Embryonic facial prominence (tissue), 1 donor: ENCODE data around the gene PPP2R2B.

Experiments
- DNase-seq: peaks from one replicate; pipeline ENCODE4 v3.0.0-alpha.2; 2016; ENCODE audit errors: extremely low spot score

The PPP2R2B gene

DNA sequence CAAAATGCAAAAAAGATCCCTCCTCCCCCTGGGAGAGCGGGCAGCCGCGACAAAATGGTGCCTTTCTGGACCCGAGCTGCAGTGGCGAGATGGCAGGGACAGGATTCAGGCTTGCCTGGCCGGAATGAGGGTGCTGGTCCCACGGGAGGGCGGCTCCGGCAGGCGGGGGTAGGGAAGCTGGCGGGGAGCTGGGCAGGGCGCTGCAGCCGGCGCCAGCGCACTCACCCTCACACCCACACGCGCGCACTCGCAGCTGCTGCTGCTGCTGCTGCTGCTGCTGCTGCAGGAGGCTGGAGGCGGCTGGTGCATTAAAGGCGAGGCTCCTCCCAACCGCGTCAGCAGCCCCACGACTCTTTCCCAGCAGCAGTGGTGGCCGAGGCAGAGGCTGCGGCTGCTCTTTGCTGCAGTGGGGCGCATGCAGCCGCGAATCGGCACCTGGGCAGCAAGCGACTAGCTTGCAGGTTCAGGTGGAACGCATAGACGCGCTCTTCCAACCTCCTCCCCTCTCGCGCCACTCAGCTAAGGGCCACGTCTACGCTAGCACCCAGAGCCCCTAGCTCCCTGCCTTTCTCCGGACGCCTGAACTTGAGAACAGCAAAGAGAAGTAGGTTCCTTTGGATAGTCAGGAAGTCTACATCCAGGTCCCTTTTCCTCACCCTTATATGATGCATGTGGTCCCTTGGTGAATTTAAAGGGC is at the start of gene PPP2R2B:
Gene PPP2R2B, minus strand, starts transcription at position 282 of the 697 bp plus-strand sequence.
- DNase-seq, result no peak

DNA sequence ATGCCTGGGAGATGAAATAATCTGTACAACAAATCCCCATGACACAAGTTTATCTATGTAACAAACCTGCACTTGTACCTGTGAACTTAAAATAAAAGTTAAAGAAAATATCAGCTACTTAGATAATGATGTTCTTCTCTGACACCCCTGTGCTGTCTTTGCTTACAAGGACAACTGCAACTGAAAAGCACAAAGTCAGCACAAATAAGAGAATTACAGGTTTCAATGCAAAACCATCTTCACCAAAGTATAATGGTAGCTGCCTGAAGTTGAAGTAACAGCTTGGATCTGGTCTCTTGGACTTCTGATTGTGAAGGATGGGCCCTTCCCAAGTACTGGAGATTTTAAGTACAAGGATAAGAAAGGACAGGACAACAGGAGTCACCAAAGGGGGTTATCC is 45.6 kb upstream of the PPP2R2B start:
- DNase-seq, result no peak

DNA sequence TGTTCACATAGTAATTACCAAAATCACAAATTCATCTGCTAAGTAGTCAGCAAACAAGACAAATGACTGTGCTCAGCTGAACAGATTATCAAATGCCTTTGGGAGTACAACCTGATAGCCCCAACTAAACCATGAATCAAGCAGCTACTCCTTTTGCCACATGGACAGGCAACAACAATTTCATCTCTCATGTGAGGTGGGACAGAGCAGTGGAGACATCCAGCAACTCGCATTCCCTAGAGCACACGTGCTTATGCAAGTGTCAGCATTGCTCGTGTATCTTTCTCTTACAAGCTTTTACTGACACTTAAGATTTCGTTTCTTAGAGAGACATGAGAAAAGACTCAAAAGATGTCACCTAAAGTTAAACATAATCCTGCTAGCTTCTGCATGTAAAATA is 42.7 kb upstream of the PPP2R2B start:
- no peak for DNase-seq

DNA sequence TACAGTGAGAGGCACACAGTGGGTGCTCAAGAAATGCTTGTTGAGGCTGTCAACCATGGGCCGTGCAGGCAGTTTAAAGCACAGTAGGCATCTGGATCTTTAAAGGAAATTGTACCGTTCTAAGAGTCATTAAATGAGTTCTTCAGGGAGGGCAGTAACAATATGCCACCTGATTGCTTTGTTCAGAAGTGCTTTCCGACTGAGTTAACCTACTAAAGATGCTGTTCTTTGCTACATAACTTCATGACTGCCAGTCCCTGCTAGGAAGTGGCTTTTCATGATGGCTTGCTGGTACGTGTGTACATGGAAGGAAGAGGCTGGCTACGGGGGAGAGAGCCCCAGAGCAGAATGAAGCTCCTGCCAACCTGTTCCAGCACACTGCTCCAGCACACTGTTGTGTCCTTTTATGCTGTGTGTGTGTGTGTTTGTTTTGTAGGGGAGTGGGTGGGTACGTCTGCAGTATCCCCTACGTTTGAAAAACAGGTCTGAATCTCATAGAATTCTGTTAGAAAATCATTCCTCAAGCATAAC is 41.9 kb upstream of the PPP2R2B start:
- no peak for DNase-seq

DNA sequence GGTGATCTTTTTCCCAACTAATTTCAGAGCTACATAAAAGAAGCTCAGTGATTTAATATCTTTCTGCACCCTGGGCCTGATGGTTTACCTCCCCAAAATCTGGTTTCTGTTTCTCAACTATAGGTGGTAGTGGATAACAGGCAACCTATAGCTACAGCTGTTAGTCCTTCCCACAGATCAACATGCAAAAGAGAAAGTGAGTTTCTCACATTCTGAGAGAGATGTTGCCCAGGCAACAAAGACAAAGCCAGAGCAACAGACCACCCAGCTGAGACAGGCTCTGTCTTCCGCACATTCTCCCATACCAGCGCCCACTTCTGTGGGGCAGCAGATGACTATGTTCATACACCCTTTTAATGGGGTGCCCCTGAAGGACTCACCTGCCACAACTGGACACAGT is 40.7 kb upstream of the PPP2R2B start:
- no peak for DNase-seq

DNA sequence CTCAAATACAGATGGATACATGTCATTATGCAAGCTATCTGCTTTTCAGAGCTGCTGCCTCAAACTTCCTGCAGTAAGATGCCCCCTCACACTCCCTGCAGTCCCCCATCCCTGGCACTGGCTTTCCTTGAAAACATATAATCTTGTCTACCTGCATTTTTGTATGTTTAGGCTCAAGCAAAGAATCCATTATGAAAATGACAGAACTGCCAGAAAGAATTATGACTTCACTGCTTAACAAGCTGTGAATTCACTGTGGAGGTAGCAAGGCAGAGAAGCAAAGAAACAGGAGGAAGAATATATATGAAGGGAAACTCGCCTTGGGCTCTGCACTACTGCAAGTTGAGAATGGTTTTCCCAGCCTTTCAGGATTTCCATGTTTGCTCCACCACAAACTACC is 39.4 kb upstream of the PPP2R2B start:
- no peak for DNase-seq

DNA sequence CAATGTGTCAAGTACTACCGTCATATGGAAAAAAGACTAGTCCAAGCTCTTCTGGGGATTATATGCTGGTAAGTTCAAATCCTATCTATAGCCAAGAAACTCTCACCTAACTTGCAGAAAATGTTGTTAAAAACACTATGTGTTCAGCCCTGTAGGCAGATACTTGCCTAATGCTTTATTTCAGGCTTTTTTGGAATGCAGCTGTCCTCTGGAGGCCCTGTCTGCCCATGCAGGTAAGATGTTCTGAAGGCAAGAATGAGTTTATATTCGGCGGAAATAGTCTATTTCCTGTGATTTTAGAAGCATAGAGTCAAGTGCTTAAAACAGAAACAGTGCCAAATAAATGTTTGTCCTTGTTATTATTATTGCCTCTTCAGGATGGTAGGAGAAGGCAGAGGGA is 34.3 kb upstream of the PPP2R2B start:
- no peak for DNase-seq

DNA sequence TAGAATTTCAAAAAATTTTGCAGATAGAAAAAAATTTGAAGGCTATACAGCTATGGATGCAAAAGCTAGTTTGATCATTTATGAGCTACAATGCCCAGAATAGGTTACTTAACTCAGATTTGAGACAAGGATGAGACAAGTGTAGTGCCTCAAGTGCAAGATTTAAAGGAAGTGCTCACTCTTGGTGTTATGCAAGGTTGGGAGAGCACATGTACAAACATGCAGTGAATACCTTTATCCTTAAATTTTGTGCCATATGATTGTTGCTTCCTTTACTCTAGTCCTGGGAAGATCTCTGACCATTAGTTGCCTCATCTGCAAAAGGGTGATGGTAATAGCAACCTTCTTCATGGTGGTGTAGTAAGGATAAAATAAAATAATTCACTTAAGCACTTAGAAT is 31.7 kb upstream of the PPP2R2B start:
- DNase-seq, result no peak

DNA sequence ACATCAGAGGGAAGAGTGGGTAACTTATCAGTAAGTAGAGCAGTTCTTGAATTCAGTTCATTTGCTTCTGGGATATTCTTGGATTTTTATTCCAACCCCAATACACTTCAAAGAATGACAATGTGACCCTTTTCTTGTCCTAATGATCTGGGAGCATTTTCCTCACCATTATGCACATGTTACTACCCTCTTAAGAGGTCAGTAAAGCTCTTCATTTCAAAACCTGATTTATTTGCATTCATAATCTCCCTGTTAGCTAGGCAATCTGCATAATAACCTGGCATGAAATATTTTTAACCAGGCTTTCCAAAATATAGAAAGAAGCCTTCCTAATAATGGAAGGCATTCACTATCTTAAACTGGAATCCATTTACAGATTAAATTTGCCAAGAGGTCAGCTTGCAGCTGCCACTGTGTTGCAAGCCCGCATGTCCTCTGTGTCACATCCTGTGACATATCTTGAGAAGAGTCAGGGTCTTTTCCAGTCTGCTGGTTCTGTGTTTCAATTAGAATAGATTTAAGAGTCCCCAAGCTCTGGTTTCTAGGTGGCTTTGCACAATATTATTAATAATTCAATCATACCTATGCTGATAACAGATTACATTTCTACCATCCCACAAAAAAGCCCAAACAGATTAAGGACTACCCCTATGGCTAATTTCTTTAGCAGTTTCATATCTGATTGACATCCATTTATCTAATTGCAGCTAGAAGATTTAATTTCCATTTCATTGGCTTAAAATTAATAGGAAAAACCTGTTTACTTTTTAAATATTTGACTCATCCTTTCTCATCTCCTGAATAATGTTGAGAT is 30.9 kb upstream of the PPP2R2B start:
- DNase-seq, result no peak

DNA sequence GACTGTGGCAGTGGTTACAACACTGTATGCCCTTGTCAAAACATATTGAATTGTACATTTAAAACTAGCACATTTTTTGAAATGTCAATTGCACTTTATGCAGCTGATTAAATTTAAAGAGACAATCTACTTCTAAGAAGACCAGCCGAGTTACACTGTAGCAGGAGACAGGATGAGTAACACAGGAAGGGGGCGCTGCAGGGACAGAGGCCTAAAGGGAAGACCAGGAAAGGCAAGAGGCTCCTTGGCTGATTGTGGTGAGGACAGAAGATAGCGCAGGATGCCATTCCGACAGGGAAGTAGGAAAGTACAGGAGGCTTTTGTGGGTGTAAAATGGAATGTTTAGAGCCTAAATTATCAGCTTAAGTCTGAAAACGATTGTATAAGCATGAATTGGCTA is 28.2 kb upstream of the PPP2R2B start:
- DNase-seq, result no peak

DNA sequence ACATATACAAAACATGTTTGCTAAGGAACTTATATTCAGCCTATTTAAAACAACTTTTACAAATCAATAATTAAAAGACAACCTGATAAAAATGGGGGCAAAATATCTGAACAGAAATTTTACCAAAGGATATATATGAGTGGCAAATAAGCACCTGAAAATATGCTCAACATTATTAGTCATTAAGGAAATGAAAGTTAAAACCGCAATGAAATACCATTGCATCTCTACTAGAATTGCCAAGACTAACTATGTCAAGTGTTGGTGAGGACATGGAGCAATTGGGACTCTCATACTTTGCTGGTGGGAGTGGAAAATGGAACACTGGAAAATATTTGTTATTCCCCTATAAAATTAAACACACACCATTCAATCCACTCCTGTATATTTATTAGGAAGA is 26.3 kb upstream of the PPP2R2B start:
- no peak for DNase-seq

DNA sequence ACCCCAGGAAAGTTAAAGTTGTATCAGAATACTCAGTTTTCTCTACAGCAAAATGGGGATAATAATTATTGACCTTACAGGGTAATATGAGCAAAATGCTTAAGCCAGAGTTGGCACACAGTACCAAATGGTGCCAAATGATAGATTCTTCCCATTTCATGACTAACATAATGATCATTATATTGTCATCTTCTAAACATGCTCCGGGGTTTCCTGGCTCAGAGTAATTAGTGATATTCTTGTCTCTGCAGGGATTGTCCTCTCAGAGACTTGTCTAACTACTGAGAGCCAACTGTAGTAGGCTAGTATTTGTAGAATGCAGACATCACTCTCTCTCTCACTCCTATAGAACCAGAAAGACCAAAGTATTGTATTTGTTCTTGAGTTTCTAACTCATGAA is 25.2 kb upstream of the PPP2R2B start:
- no peak for DNase-seq

DNA sequence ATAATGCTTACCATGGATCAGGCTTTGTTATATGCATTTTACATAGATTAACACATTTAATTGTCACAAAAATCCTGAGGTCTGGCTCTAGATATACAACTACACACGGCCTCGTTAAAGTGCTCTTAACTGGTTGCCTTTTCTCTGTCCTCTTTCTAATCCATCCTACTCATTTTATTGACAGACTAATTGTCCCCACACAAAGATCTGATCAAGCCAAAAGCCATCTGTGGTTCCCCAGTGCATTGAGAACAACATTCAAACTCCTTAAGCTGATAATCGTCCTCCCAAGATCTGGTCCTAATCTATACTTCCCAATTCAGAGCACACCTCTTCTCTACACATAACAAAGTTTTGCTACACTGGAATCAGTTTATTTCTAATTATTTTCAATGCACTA is 23.9 kb upstream of the PPP2R2B start:
- no peak for DNase-seq

DNA sequence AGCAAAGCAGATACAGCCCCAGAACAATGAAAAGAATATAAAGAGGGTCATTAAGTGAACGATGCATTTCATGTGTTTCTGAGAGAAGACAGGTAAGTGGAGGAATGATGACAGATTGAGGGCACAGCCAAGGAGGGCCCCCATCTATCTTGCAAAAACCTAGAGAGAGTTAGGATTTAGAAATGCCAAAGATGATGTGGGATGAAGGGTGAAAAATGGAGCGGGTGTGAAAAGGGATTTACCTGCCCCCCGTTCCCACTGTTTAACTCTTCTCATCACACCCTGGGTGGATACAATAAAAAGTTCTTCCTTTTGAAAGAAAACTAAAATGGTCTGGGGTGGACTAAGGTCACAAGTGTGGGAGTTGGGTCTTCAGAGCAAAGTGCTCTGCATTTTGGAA is 18.5 kb upstream of the PPP2R2B start:
- DNase-seq, result no peak

DNA sequence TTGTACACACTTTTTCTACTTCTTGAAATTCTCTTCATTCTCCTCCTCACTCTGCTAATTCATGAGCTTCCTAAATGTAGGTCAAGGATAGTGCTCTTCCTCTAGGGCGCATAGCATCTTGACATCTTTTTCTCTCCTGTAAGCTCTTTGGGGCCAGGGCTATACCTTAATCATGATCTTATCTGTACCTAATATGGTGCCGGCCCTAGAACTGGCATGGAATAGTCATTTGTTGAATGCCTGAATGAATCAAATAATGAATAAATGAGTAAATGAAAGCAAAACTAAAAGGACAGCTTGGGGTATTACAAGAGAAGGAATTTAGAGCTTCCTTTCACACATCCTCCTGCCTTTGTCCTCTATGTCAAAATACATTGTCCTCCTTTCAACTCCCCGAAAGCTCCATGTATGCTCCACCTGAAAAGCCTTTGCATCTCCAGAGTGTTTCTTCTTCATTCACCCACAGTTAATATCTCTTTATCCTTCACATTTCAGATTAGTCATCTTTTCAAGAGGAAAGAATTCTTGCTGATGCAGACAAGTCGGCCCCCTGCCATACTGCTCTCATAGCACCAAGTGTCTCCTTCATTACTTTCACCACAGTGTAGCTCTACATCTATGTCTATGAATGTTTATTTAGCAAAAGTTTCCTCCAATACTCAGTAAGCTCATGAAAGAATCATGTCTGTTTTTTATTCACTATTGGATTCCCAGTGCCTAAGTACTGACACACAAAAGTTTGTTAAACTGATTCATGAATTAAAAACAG is 16.4 kb upstream of the PPP2R2B start:
- no peak for DNase-seq

DNA sequence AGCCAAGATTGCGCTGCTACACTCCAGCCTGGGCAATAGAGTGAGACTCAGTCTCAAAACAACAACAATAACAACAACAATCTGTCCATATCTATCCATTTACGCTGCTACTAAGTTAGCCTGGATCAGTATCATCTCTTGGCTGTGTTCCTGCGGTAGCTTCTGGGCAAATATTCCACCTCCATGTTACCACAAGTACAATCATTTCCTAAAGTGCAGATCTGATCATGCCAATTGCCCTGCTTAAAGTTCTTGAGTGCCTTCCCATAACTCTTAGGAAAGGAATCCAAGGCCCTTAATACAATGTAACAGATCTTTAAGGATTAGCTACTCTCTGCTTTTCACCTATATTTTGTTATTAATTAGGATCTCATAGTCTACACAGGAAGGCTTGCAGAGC is 15.4 kb upstream of the PPP2R2B start:
- no peak for DNase-seq

DNA sequence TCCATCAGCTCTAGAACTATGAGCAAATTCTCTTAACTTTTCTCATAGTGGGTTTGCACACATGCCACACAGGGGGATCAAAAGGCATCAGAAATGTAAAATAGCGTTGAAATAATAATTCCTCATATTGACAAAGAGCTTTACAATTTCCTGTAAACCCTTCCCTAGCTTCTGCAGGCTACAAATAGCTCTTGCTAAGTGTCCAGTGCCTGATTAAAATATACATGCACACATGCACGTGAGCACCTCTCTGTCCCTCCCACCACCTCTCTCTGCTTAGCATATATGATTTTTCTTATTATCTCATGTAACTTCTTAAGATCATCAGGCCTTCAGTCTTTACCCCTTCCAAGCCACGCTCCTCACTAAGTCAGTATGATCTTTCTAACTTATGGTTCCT is 13.7 kb upstream of the PPP2R2B start:
- DNase-seq, result no peak

DNA sequence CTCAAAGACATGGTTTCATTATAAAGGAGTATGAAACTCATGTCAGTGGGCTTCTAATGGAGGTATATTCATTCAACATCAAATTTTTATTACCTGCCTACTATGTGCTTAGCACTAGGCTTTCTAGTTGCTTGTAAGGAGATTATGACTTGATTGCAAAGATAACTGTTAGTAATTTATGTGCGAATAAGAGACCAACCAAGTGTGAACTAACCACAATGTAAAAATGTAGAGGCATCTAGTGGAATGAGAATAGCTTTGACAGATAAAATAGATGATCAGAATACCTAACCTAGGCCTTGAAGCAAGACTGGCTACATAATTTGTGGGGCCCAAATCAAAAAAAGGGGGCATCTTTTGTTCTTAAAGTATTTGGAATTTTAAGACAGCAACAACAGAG is 13.0 kb upstream of the PPP2R2B start:
- no peak for DNase-seq

DNA sequence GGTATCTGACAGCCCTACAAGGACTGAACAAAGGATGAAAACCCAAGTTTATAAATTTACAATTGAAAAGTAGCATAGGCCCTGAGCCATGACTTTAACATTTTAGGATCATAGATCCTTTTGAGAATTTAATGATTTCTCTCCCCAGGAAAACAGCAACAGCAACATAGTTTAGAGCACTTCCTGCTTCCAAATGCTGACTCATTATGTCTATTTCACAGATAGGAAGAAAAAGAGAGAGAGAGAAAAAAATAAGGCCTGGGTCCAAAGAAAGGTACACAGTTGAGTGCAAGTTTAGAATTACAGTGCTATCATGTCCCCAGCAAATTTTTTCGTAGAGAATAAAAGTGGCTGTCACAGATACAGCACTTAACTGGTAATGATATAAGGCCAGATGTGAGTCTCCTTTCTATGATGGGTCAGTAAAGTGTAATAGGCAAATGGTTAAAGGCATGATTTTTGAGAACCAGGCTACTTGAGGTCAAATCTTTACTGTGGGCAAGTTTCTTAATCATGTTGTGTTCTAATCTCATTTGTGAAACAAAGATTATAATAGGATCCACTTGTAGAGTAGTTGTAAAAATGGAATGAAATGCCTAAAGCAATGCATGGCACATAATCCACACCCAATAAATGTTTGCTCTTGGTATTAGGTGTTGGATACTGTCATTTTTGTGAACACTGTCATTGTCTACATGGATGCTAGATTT is 12.3 kb upstream of the PPP2R2B start:
- DNase-seq, result no peak

DNA sequence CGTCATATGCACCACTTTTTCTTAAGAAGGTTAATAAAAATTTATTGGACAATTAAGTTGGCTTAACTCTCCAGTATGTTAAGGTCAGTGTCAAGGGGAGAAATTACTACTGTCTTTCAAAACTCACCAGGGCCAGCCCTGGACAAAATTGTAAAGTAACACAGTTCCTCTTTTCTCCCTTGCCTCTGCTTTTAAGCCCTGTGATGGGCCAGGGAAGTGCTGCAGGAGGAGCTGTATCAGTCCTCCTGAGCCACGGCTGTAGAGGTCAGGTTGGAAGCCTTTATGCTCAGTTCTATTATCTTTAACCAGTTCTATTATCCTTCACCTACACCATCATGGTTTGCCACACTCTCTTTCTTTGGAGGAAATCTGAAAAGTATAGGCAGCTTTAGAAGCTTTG is 11.5 kb upstream of the PPP2R2B start:
- no peak for DNase-seq

DNA sequence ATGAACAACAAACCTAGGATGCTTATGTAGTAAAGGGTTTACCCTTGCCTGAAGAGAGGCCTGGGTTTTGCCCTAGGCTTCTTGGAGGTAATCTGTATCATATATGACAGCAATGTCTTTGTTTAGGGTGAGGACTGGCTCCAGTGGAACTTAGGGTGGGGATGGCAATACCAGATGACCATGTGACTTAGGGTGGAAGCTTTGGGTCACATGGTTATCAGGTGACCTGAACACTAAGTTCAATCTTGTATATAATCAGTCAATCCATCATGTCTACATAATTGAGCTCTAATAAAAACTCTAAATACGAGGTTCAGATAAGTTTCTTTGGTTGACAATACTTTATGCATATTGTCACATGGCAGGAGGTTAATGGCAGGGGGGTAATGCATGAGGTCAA is 10.6 kb upstream of the PPP2R2B start:
- no peak for DNase-seq
